Measurements from ENCODE around the gene SEMA3B.
A peak's percentile ranks its signal among the peaks of the same experiment; 100 is the strongest.

Gene SEMA3B

GRCh38 chr3:50226888-50227389, 42.0 kb upstream of the SEMA3B start:
- TF ChIP-seq, protein P1, sequence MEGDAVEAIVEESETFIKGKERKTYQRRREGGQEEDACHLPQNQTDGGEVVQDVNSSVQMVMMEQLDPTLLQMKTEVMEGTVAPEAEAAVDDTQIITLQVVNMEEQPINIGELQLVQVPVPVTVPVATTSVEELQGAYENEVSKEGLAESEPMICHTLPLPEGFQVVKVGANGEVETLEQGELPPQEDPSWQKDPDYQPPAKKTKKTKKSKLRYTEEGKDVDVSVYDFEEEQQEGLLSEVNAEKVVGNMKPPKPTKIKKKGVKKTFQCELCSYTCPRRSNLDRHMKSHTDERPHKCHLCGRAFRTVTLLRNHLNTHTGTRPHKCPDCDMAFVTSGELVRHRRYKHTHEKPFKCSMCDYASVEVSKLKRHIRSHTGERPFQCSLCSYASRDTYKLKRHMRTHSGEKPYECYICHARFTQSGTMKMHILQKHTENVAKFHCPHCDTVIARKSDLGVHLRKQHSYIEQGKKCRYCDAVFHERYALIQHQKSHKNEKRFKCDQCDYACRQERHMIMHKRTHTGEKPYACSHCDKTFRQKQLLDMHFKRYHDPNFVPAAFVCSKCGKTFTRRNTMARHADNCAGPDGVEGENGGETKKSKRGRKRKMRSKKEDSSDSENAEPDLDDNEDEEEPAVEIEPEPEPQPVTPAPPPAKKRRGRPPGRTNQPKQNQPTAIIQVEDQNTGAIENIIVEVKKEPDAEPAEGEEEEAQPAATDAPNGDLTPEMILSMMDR (IDR thresholded peaks at IDR 0.05; ENCODE audit: low read depth, low read length) = no peak
- H3K4me3 ChIP-seq (ENCODE audit: low read depth, low read length) = peak overlapping the region; percentile 75

- TF ChIP-seq, protein P1 (IDR thresholded peaks at IDR 0.05; ENCODE audit: low read depth, low read length) = peak; percentile 65
- peak overlapping the region; percentile 75 for H3K4me3 ChIP-seq (ENCODE audit: low read depth, low read length)
Measured at GRCh38 chr3:50227390-50228183, 41.4 kb upstream of the SEMA3B start.

GRCh38 chr3:50228184-50228763, 40.7 kb upstream of the SEMA3B start:
- H3K4me3 ChIP-seq (ENCODE audit: low read depth, low read length) = peak overlapping the region; percentile 75

- H3K4me3 ChIP-seq (ENCODE audit: low read depth, low read length) = no peak overlapping the region
- TF ChIP-seq, protein P1 (IDR thresholded peaks at IDR 0.05; ENCODE audit: low read depth, low read length) = no peak
Measured at GRCh38 chr3:50229490-50229889, 39.5 kb upstream of the SEMA3B start.

DNA sequence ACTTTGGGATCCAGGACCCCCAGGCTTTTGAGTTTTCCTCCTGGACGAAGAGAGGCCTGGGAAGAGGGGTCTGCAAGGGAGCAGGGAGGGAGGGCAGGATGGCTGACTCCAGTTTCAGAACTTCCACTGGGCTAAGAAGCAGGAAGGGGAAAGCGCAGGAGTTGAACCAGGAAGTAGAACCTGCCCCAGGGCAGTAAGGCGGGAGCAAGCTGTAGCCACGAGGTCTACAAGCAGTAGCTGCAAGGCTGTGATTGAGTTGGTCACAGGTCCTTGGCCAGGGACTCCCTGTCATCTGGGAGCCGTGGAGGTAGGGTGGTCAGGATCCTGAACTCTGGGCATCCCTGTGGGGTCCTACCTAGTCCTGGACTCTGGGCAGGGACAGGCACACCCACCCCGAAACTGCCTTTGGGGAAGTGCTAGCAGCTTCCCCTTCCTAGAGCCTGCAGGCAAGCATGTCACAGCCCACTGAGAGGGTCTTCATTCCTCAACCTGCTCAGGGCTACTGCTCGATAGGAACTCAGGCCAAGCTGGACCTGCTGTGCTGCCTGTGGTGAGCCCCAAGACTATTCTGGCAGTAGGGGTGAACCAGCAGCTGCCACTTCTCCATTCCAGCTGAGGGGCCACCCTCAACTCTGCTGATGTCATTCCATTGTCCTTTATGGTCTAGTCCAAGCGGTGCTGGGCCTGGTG, 38.7 kb upstream of the SEMA3B start:
- no peak overlapping the region for H3K4me3 ChIP-seq (ENCODE audit: low read depth, low read length)
- TF ChIP-seq, protein P1 (IDR thresholded peaks at IDR 0.05; ENCODE audit: low read depth, low read length) = no peak

GRCh38 chr3:50230794-50231125, 38.2 kb upstream of the SEMA3B start:
- TF ChIP-seq, protein P1 (IDR thresholded peaks at IDR 0.05; ENCODE audit: low read depth, low read length) = no peak
- H3K4me3 ChIP-seq (ENCODE audit: low read depth, low read length) = no peak overlapping the region

DNA sequence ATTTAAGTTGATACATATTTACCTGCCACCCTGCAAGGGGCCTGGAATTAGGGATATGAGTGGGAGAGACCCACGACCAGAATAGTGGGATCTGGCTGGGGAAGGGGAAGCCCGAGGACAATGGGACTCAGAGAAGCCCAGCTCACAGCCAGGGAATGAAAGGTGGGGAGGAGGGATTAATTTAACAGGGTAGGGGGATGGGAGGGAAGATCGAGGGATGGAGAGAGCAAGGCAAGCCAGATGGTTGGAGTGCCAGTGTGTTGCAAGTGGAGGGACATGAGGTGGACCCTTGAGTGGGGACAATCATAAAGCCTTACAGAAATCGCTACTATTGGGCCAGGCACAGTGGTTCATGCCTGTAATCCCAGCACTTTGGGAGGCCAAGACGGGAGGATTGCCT, 37.4 kb upstream of the SEMA3B start:
- no peak overlapping the region for H3K4me3 ChIP-seq (ENCODE audit: low read depth, low read length)
- TF ChIP-seq, protein P1 (IDR thresholded peaks at IDR 0.05; ENCODE audit: low read depth, low read length) = no peak

Data from WI38 (cell line).